Subcutaneous adipose tissue (tissue), 4 donors: ENCODE measurements around the gene GLIPR2. TPM values are rescaled to one million over a fixed set of nuclear protein-coding genes. Genes with fewer than 3 reads are reported as not detected.

ENCODE experiments used
- CTCF ChIP-seq: fragments of 450-650 bp; IDR thresholded peaks from one replicate; pipeline ENCODE4 v1.5.1; 2016; ENCODE audit warnings: low read depth, mild to moderate bottlenecking, control low read depth, antibody characterized with exemption, moderate library complexity
- total RNA-seq, 4 donors: library from RNA; depleted of rRNA; stranded (reverse); fragments of >200 nt; gene quantifications; one replicate each; pipeline ENCODE4 v1.1.0, GENCODE V29; 2016

The GLIPR2 gene
- total RNA-seq, 4 donors from 2014 or later = 15.5 to 86.4 (median 40.7) TPM

GRCh38 chr9:36147441-36148175 lies 11.1 kb downstream of the GLIPR2 start:
- no peak for TF ChIP-seq CTCF

DNA sequence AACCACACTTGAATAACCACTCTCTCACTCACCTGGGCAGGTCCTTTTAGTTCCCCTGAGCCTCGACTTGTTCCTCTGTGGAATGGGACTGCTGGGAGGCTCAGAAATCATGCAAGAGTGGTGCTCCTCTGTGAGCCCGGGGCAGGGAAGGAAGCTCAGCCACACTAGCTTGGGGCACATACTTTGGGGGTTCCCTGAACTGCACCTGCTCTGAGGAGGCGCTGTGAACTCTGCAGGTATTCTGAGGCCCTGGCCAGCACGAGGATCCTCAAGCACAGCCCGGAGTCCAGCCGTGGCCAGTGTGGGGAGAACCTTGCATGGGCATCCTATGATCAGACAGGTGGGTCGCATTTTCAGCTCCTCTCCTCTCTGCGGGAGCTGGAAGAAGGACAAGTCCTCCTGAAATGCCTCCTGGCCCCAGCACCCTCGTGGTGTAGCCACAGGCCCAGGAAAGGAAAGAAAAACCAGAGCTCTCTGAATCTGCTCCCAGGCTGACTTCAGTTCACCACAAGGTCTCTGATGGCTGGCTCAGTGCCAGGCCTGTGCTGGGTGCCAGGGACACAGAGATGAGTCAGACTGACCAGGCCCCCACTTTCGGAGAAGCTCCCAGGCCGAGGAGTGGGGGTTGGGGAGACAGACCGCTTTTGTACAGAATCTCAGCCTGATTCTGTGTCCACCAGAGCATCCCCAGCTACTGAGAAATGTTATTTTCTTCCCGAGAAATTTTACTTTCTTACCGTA lies 11.9 kb downstream of the GLIPR2 start:
- TF ChIP-seq CTCF = no peak

- TF ChIP-seq CTCF = no peak
These were observed 12.7 kb downstream of the GLIPR2 start for GRCh38 chr9:36149197-36149596.

- no peak for TF ChIP-seq CTCF
These were observed 14.2 kb downstream of the GLIPR2 start for GRCh38 chr9:36150574-36151315.

DNA sequence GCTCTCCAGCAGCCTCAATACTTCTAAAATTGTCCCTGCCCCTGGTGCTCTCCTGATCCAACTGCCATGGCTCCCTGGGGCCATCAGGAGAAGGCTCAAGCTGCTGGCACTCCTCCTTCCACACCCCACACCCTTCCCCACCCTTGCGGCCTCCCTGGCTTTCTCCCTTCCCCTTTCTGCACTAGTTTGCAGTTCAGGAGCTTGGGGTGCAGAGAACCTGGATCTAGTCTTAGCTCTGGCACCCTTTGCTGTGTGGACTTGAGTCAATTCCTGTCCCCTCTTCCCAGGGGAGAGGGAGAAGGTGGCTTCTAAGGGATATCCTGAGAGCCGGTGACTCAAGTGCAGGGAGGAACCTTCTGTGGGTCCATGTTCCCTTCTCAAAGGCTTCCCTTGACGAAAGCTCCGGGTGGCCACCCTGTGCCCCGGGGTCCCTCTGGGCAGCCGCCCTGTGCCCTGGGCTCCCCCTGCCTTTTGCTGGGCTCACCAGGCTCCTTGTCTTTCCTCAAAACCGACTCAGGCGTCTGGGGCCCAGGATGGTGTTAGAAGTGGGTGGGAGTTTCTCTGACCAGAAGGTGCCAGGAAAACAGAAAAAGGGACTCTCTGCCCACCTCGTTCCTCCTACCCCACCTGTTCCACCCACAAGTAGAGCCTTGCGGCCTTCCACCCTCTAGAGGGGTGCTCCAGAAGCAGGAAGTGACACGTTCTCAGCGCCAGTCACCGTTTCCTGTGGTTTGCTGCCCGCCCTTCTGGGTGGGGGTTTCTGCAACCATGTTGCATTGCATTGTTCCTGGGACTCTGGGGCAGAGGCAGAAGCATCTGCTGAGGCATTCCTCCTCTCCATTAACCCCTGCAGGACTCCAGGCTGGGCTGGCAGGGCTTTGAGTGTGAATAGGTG lies 15.0 kb downstream of the GLIPR2 start:
- no peak for TF ChIP-seq CTCF

- no peak for TF ChIP-seq CTCF
These were observed 16.4 kb downstream of the GLIPR2 start for GRCh38 chr9:36152741-36153438.
